ENCODE data around the gene CAMKK2.
"Not testable (repeated sequence)": the region's sequence is repeated elsewhere in the genome, so short reads cannot be mapped to it uniquely, and the experiment has no call there.

Gene CAMKK2

DNA sequence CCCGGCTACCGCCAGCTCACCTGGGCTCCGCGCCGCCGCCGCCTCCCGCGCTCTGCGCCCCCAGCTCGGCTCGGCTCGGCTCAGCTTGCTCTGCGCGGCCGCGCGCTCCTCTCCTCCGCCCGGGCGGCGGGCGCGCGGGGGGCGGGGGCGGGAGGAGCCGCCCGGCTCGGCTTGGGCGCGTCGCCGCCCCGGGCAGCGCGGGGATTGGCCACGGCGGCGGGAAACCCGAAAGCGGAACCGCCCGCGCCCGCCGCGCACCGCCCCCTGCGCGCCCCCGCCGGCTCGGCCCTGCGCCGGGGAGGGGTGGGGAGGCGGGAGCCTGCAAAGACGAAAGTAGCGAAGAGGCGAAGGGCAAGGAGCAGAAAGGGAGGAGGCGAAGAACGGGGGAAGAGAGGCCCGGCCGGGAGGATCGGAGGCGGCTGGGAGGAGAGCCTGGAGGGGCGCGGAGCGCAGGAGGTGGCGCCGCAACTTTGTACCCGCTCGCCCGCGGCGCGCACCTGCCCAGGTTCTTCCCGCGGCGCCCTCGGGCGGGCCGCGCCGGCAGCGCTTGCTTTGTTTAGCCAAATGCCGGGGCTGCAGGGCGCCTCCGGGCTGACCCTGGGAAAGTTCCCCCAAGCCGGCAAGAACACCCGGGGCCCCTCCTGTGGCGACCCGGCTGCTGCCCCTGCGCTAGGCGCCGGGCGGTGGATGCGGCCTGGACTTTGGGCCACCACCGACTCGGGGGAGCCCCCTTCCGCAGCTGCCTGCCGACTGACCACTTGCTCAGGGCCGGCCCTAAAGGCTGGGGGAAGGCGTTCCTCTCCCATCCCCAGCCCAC lies at the start of gene CAMKK2:
CAMKK2 (minus strand) TSS at position 92 of the 817 bp plus-strand sequence. CDS start 22,183 bp downstream, outside the sequence.
- DNase-seq, result peak; percentile 86

DNA sequence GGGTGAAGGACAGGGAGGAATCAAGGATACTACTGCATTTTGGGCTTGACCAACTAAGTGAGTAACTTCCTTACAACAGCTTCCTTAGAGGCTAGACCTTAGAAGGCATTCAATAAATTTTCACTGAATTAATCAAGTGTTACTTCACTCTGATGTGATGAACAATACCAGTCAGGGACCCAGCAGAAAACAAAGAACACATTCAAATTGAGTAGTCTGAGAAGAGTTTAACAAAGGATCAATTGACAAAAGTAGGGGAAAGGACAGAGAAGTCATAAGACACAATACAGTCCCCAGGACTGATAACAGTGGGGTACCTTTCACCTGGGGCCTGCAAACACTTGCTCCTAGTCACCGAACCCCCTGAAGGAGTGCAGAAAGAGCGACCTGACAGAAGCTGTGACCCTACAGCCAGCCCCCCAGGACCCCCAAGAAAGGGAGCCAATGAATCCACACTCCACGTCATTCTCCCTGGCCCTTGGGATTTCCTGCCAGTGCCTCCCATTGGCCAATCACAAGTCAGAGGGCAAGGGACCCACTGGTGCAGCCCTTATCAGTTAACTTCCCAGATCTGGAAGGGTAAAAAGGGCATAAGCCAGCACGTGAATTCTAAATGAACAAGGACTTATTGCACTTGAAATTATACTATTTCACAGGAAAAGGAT lies 48.8 kb upstream of the CAMKK2 start:
- DNase-seq, result no peak

DNA sequence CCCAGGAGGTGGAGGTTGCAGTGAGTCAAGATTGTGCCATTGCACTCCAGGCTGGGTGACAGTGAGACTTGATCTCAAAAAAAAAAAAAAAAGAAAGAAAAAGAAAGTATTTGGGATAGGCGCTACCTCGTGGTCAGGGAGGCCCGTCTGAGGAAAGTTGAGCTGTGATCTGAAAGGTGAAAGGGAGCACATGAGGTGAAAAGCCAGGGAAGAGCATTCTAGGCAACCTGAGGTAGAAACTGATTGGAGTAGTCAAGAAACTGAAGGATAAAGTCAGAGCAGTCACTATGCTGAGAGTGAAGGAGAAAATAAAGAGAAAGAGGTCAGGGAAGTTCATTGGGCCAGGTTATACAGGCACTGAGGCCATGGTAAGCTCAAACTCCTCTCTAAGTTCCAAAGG lies 48.0 kb upstream of the CAMKK2 start:
- no peak for DNase-seq

GRCh38 chr12:121337416-121337815 lies 40.9 kb upstream of the CAMKK2 start:
- DNase-seq, result no peak

DNA sequence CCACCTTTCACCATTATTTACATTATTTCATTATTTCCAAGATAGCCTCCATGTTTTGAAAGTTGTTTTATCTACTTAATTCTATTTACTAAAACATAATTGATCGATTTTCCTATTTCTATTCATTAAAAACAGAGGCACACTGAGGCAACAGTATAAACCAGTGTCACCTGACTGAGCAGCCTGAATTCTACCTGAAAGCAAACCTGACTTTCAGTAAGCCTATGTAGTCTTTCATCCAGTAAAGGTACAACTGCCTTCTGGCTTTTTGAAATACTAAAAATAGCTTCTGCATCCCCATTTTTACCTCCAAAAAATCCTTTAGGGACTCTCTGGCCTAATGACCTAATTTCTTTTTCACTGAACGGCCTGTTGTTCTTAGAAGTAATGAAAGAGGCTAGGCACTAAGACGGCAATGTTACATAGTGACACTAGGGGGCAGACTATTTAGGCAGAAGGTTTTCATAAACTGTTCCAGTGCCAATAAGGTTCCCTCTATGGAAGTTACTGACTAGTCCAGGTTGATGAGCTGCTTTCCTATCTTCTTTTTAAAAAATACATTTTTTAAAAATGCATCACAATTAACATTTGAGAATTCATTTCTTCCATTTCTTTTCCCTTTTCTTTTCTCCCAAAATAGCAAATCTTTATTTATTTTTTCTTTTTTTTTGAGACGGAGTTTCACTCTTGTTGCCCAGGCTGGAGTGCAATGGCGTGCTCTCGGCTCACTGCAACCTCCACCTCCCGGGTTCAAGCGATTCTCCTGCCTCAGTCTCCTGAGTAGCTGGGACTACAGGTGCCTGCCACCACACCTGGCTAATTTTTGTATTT lies 38.2 kb upstream of the CAMKK2 start:
- peak; percentile 25 for DNase-seq

- no peak for DNase-seq
These were observed 37.2 kb upstream of the CAMKK2 start for GRCh38 chr12:121333747-121334146.

GRCh38 chr12:121331248-121331647 lies 34.7 kb upstream of the CAMKK2 start:
- no peak for DNase-seq

DNA sequence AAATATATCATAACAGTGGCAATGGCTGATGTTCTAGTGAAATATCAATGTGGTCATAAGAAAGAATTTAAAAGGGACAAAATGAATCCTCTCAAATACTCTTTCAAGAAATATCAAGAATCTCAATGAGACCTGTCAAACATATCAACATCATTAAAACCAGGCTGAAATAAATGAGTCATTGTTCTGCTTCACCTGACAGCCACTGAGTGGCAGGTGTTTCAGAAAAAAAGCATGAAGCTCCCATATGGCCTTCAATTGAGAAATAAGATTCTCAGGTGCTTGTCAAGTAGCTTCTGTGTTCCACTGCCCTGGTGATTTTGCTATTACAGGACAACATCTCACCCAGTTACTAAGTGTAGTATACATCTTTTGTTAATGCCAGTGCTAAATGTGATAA lies 34.2 kb upstream of the CAMKK2 start:
- DNase-seq, result no peak

- no peak for DNase-seq
These were observed 33.7 kb upstream of the CAMKK2 start for GRCh38 chr12:121330195-121330594.

- DNase-seq, result no peak
These were observed 32.1 kb upstream of the CAMKK2 start for GRCh38 chr12:121328620-121329019.

- no peak for DNase-seq
These were observed 30.6 kb upstream of the CAMKK2 start for GRCh38 chr12:121326996-121327674.

- no peak for DNase-seq
These were observed 29.4 kb upstream of the CAMKK2 start for GRCh38 chr12:121325922-121326396.

- DNase-seq, result no peak
These were observed 27.4 kb upstream of the CAMKK2 start for GRCh38 chr12:121323908-121324307.

- no peak for DNase-seq
These were observed 21.6 kb upstream of the CAMKK2 start for GRCh38 chr12:121318121-121318520.

- DNase-seq, result no peak
These were observed 17.9 kb upstream of the CAMKK2 start for GRCh38 chr12:121314431-121314830.

DNA sequence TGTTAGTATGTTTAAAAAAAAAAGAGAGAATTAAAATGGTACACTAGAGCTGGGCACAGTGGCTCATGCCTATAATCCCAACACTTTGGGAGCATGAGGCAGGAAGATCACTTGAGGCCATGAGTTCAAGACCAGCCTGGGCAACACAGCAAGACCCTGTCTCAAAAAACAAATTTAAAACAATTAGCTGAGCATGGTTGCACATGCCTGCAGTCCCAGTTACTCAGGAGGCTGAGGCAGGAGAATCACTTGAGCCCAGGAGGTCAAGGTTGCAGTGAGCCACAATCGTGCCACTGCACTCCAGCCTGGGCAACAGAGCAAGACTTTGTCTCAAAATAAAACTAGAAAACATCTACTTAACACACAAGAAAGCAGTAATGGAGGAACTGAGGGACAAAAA lies 13.7 kb upstream of the CAMKK2 start:
- DNase-seq, result not testable (repeated sequence)

DNA sequence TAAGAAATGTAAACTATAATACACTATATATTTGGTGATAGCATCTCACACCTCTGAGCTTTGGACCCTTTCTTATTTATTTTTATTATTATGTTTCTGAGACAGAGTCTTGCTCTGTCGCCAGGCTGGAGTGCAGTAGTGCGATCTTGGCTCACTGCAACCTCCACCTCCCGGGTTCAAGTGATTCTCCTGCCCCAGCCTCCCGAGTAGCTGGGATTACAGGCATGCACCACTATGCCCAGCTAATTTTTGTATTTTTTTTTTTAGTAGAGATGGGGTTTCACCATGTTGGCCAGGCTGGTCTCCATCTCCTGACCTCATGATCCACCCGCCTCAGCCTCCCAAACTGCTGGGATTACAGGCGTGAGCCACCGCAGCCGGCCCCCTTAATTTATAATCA lies 10.9 kb upstream of the CAMKK2 start:
- DNase-seq, result not testable (repeated sequence)

- no peak for DNase-seq
These were observed 7.8 kb upstream of the CAMKK2 start for GRCh38 chr12:121304306-121304705.

DNA sequence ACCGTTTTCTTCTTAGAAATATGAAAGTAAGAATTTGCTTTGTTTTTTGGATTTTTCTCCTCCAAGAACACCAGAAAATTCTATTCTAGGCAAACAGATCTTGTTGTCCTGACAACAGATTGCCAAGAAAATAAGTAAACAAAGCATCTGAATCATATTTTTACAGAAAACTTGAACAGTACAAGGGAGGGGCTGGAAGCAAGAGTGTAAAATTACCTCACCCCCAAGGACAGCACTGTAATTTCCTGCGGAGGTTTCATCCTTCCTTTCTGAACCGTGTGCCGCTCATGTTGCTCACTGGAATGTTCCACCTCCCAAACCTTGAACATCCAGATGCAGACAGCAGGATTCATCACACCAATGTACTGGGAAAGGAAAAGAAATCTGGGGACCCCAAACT lies 5.4 kb upstream of the CAMKK2 start:
- no peak for DNase-seq

DNA sequence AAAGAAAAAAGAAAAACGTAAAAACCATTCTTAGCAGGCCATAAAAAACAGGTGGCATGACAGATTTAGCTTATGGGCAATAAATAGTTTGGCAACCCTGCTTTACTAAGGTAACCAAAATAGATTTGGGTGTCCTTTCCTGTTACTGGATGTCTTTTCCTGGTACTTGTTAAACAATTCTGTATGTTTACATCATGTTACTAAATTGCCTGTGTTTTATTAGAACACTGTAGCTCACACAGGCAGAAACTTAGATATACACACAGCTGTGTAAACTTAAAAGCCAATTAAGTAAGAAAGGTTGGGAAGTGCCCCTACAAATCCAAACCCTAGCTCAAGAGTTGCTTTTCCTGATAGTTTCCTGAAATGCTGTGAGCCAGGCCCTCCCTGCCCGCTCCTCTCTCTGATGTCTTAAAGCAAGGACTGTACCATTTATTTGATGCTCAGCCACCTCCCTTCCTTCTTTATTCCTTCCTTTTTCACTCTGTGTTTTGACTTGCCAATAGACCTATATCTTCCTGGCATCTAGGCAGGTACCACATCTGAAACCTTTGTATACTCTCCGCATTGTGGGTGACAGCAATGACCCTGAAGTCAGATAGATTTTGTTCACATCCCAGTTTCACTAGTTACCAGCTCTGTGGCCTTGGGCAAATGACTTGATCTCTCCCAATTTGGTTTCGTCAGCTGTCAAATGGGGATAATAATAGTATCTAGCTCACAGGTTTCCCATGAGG lies 3.7 kb upstream of the CAMKK2 start:
- no peak for DNase-seq

DNA sequence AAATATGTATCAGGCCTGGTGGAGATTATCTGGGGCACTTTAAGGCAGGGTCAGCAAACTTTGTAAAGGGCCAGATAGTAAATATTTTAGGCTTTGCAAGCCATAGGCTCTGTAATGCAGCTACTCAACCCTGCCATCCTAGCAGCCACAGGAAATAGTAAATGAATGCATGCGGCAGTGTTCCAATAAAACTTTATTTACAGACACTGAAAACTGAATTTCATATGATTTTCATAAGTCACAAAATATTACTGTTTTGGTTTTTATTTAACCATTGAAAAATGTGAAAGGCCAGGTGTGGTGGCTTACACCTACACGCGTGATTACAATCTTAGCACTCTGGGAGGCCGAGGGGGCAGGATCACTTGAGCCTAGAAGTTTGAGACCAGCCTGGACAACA lies 3.2 kb upstream of the CAMKK2 start:
- no peak for DNase-seq

- DNase-seq, result not testable (repeated sequence)
These were observed 1.9 kb upstream of the CAMKK2 start for GRCh38 chr12:121298411-121298810.

All from GDM1 (cell line).